T-cell (primary cell): Measurements from ENCODE around the gene COG2. TPM values are rescaled to one million over a fixed set of nuclear protein-coding genes. Genes with fewer than 3 reads are reported as not detected.

Source experiments
- ATAC-seq, 4 experiments: fragments of 200-7000 bp in 3 of 4; fragments of 150-1000 bp in 1 of 4; cut with Tn5 transposase; replicated peaks in 1 of 4; 1 replicate in 3 of 4; 2 replicates in 1 of 4; pipeline ENCODE4 v1.10.0; 2021; ENCODE audit warnings: moderate library complexity in 3 of 4, mild to moderate bottlenecking in 2 of 4, moderate number of reproducible peaks in 1 of 4
- CTCF ChIA-PET, 2 donors: fragments of 300-600 bp; sonication (Branson Sonifier 250); formaldehyde crosslinking; loops; one replicate each; lab custom pipeline; 2022; ENCODE audit warnings: antibody characterized with exemption in 2 of 2; lab: Charles Lee
- POLR2A ChIA-PET, 2 donors: fragments of 300-600 bp; sonication (Branson Sonifier 250); formaldehyde crosslinking; loops; one replicate each; lab custom pipeline; 2022; ENCODE audit warnings: antibody characterized with exemption in 2 of 2; lab: Charles Lee
- DNase-seq, 35 experiments: peaks; one replicate each; pipeline versions ENCODE4 v3.0.0 to v3.0.0-alpha.2; 2013 to 2023
- H3K27ac ChIP-seq: one replicate; pipeline ENCODE4 v1.5.1; 2013; ENCODE audit warnings: low read length
- H3K27me3 ChIP-seq, 2 experiments: replicated peaks in 1 of 2; 1 replicate in 1 of 2; 2 replicates in 1 of 2; pipeline versions ENCODE4 v1.6.1 to v1.7.0; 2013; ENCODE audit warnings: low read length in 1 of 2, mixed read lengths in 1 of 2; ENCODE audit not compliant: control insufficient read depth in 2 of 2, insufficient read depth in 2 of 2; ENCODE audit errors: extremely low read depth in 1 of 2
- H3K36me3 ChIP-seq, 2 donors: 1 replicate in 1 of 2; 2 replicates in 1 of 2; pipeline versions ENCODE4 v1.6.1 to v1.7.0; 2013; ENCODE audit warnings: low read length in 1 of 2; ENCODE audit not compliant: control insufficient read depth in 2 of 2, insufficient read depth in 1 of 2; ENCODE audit errors: extremely low read depth in 1 of 2
- H3K4me1 ChIP-seq, 2 experiments: 1 replicate in 1 of 2; 2 replicates in 1 of 2; pipeline versions ENCODE4 v1.6.1 to v1.7.0; 2013; ENCODE audit warnings: low read length in 2 of 2, mixed read lengths in 1 of 2; ENCODE audit not compliant: insufficient read depth in 2 of 2, control insufficient read depth in 1 of 2; ENCODE audit errors: extremely low read depth in 1 of 2
- H3K4me3 ChIP-seq, 2 donors: 1 replicate in 1 of 2; 2 replicates in 1 of 2; pipeline versions ENCODE4 v1.5.1 to v1.7.0; 2013; ENCODE audit warnings: mild to moderate bottlenecking in 2 of 2, low read length in 1 of 2, moderate library complexity in 1 of 2; ENCODE audit not compliant: control insufficient read depth in 1 of 2; ENCODE audit errors: extremely low read depth in 1 of 2
- H3K9me3 ChIP-seq: 2 replicates; pipeline ENCODE4 v1.7.0; 2013
- H3K27ac Mint-ChIP-seq, 2 donors: one replicate each; pipeline ENCODE4 v1.8.0; 2020 to 2021; ENCODE audit warnings: mild to moderate bottlenecking in 2 of 2, mixed read lengths in 2 of 2
- H3K27me3 Mint-ChIP-seq, 2 donors: one replicate each; pipeline ENCODE4 v1.8.0; 2021 to 2022; ENCODE audit warnings: mixed read lengths in 2 of 2
- H3K36me3 Mint-ChIP-seq: one replicate; pipeline ENCODE4 v1.8.0; 2021; ENCODE audit warnings: mixed read lengths
- H3K4me1 Mint-ChIP-seq, 3 donors: one replicate each; pipeline ENCODE4 v1.8.0; 2020 to 2022; ENCODE audit warnings: mixed read lengths in 3 of 3, mild to moderate bottlenecking in 1 of 3
- H3K4me3 Mint-ChIP-seq, 3 donors: one replicate each; pipeline ENCODE4 v1.8.0; 2020 to 2022; ENCODE audit warnings: mild to moderate bottlenecking in 3 of 3, mixed read lengths in 3 of 3, moderate library complexity in 3 of 3
- H3K9me3 Mint-ChIP-seq, 3 donors: one replicate each; pipeline ENCODE4 v1.8.0; 2020 to 2022; ENCODE audit warnings: mixed read lengths in 3 of 3
- WGBS: methylation state at CpG from one replicate; pipeline ENCODE4 v1.1.5; 2013; ENCODE audit warnings: missing lambda C conversion rate; ENCODE audit not compliant: insufficient coverage; 5-methylcytosine and 5-hydroxymethylcytosine counted together
- total RNA-seq, 35 experiments: library from RNA in 6 of 35; stranded (reverse) in 6 of 35; fragments of 120-200 nt in 1 of 35; gene quantifications; one replicate each; pipeline versions ENCODE4 v1.2.1 to v1.2.4 and lab custom pipeline; 2013 to 2026

Gene COG2
- total RNA-seq, 5 donors from 2014 or later (not counting 1 experiment from before 2014, with no cell fraction given): 30.5 to 38.6 (median 37.1) TPM

- WGBS: 100% methylated on average over 1 of the region's 3 CpGs
- Histone ChIP-seq H3K4me3 (no peak overlapping the region), H3K36me3 (no peaks in the 10 kb centered on the region), H3K27me3 (peaks cover 0 to 11% of the 10 kb centered on the region in 2 experiments), H3K27ac (no peak overlapping the region), H3K9me3 (no peaks in the 10 kb centered on the region), H3K4me1 (no peaks in the 10 kb centered on the region)
- ChIA-PET POLR2A (no interaction called here), CTCF (no interaction called here)
- DNase-seq (no peak), ATAC-seq (no peak)
- Mint-ChIP-seq H3K27ac (no peak overlapping the region), H3K4me3 (no peak overlapping the region), H3K4me1 (peaks cover 0 to 2% (median 0%) of the 10 kb centered on the region in 3 donors), H3K36me3 (no peaks in the 10 kb centered on the region), H3K27me3 (peaks cover 17 to 24% of the 10 kb centered on the region in 2 donors), H3K9me3 (no peaks in the 10 kb centered on the region)
These were observed 69.0 kb downstream of the COG2 start for GRCh38 chr1:230711245-230711644.

DNA sequence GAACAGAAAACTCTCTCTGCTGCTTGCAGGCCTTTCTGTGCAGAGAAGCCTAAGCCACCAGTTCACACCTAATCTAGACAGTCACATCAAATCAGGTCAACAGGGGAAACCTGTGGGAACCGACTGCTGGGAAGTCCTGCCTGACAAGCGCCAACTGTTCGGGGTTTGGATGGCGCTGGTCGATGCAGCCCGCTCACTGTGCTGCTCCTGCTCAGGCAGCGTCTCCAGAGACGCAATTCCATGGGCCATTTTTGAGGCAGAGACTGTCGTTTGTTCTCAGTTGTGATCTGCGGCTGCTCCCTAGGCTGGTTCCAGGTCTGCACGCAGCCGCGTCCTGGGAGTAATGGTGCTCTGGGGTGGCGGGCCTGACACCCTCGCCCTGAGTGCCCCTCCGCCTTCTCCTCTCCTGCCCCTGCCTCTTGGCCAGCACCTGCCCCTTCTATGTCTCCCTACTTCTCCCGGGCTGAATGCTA lies 70.2 kb downstream of the COG2 start:
- Mint-ChIP-seq H3K27me3 (peaks cover 17 to 24% of the 10 kb centered on the region in 2 donors), H3K27ac (no peak overlapping the region)
- no peak overlapping the region for H3K27ac ChIP-seq

GRCh38 chr1:230713138-230713537 lies 70.9 kb downstream of the COG2 start:
- H3K36me3 Mint-ChIP-seq: no peaks in the 10 kb centered on the region
- peaks cover 0 to 11% of the 10 kb centered on the region in 2 experiments for H3K27me3 ChIP-seq
- H3K9me3 Mint-ChIP-seq: peaks cover 0 to 5% (median 4%) of the 10 kb centered on the region in 3 donors
- no peak overlapping the region for H3K4me3 Mint-ChIP-seq
- no peak overlapping the region for H3K27ac ChIP-seq
- H3K27ac Mint-ChIP-seq: no peak overlapping the region
- no peaks in the 10 kb centered on the region for H3K4me1 ChIP-seq
- no peak overlapping the region for H3K4me3 ChIP-seq
- 83% methylated on average over 7 of the region's 7 CpGs for WGBS
- H3K4me1 Mint-ChIP-seq: no peaks in the 10 kb centered on the region
- H3K9me3 ChIP-seq: no peaks in the 10 kb centered on the region
- ChIA-PET CTCF (no interaction called here), POLR2A (no interaction called here)
- peaks cover 15 to 21% of the 10 kb centered on the region in 2 donors for H3K27me3 Mint-ChIP-seq
- ATAC-seq: no peak
- no peak for DNase-seq
- no peaks in the 10 kb centered on the region for H3K36me3 ChIP-seq

More for the DNA sequence above, 70.2 kb downstream of the COG2 start:
- CTCF ChIA-PET: no interaction called here
- POLR2A ChIA-PET: no interaction called here
- Histone ChIP-seq H3K36me3 (no peaks in the 10 kb centered on the region), H3K4me3 (no peak overlapping the region), H3K4me1 (no peaks in the 10 kb centered on the region), H3K9me3 (no peaks in the 10 kb centered on the region), H3K27me3 (peaks cover 0 to 11% of the 10 kb centered on the region in 2 experiments)
- DNase-seq: no peak
- no peak for ATAC-seq
- no peak overlapping the region for H3K4me3 Mint-ChIP-seq
- H3K36me3 Mint-ChIP-seq: no peaks in the 10 kb centered on the region
- 87% methylated on average over 14 of the region's 17 CpGs for WGBS
- peaks cover 0 to 2% (median 0%) of the 10 kb centered on the region in 3 donors for H3K4me1 Mint-ChIP-seq
- peaks cover 0 to 5% (median 4%) of the 10 kb centered on the region in 3 donors for H3K9me3 Mint-ChIP-seq

DNA sequence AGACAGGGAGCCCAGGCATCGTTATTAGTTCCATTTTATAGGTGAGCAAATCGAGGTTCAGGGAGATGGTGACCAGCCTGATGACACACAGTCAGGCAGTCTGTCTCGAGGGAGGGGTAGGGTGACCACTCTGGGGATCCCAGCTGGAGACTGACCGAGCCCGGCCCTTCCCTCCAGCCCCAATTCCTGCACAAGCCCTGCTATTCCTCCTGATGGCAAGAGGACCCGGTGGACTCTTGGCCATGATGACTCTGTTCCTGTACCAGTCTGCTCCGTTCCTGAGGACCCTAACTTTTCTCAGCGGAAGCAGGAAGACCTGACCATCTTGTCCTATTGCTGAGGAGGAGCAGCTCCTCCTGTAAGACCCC lies 71.2 kb downstream of the COG2 start:
- Histone ChIP-seq H3K36me3 (no peaks in the 10 kb centered on the region), H3K27me3 (peaks cover 0 to 11% of the 10 kb centered on the region in 2 experiments), H3K9me3 (no peaks in the 10 kb centered on the region), H3K27ac (no peak overlapping the region), H3K4me1 (no peaks in the 10 kb centered on the region), H3K4me3 (no peak overlapping the region)
- CTCF ChIA-PET: no interaction called here
- H3K4me3 Mint-ChIP-seq: no peak overlapping the region
- H3K9me3 Mint-ChIP-seq: peaks cover 0 to 5% (median 4%) of the 10 kb centered on the region in 3 donors
- H3K36me3 Mint-ChIP-seq: no peaks in the 10 kb centered on the region
- POLR2A ChIA-PET: no interaction called here
- ATAC-seq (no peak), DNase-seq (no peak)
- peaks cover 18 to 19% of the 10 kb centered on the region in 2 donors for H3K27me3 Mint-ChIP-seq
- no peaks in the 10 kb centered on the region for H3K4me1 Mint-ChIP-seq
- 64% methylated on average over 5 of the region's 8 CpGs for WGBS
- H3K27ac Mint-ChIP-seq: no peak overlapping the region

DNA sequence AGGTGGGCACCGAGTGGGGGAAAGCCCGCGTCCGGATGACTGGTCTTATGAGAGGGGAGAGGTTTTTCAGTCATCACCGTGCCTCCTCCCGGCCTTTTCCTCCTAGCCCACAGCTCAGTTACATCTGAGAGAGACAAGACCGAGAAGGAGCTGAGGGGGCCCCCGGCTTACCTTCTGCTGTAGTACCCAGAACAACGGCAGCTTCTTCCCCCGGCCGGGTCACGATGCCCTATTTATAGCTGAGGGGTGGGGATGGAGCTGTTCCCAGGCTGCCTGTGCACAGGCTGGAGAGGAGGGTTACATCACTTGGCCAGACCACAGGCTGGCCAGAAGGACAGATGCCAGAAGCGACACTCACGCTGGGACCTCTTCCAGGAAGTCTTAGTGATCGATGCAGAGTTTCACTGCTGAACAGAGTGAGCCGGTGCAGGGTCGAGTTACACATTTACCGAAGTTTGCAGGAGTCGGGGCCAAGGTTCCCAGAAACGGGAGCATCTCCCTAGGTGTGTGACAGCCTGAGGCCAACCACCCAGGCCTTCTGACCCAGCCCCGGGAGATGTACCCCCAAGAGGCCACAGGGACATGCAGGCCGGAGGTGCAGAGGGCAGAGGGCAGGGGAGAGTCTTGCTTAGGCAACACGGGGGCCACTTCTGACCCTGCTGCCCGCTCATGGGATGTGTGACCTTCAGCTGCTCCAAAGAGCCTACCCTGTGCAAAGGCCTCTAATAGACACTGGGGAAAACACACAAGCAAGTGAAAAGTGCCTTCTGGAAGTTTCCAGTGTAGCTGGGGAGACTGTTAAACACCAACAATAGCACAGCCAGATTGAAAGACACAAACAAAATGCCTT lies 71.9 kb downstream of the COG2 start, which contains the start of gene AGT:
Gene AGT, minus strand, starts transcription at position 208 of the 850 bp plus-strand sequence. CDS start 3,299 bp downstream, outside the sequence.
- H3K27ac ChIP-seq: no peak within 1 kb of the TSS
- H3K4me1 Mint-ChIP-seq: no peaks in the 10 kb centered on the region
- no peak within 1 kb of the TSS for H3K4me3 Mint-ChIP-seq
- no peak within 1 kb of the TSS for H3K27ac Mint-ChIP-seq
- ChIA-PET CTCF (no interaction called here), POLR2A (no interaction called here)
- H3K4me3 ChIP-seq: no peak within 1 kb of the TSS
- H3K9me3 ChIP-seq: no peaks in the 10 kb centered on the region
- no peaks in the 10 kb centered on the region for H3K36me3 ChIP-seq
- peaks cover 0 to 5% (median 4%) of the 10 kb centered on the region in 3 donors for H3K9me3 Mint-ChIP-seq
- no peaks in the 10 kb centered on the region for H3K4me1 ChIP-seq
- no peaks in the 10 kb centered on the region for H3K36me3 Mint-ChIP-seq
- DNase-seq (no peak), ATAC-seq (no peak)
- WGBS: 64% methylated on average over 17 of the region's 24 CpGs
- H3K27me3 ChIP-seq: peaks cover 0 to 9% of the 10 kb centered on the region in 2 experiments
- H3K27me3 Mint-ChIP-seq: peaks cover 14 to 16% of the 10 kb centered on the region in 2 donors

GRCh38 chr1:230715510-230715909 lies 73.2 kb downstream of the COG2 start:
- ATAC-seq (no peak), DNase-seq (no peak)
- H3K27me3 ChIP-seq: peaks cover 0 to 9% of the 10 kb centered on the region in 2 experiments
- H3K4me3 Mint-ChIP-seq: no peak overlapping the region
- H3K9me3 ChIP-seq: no peaks in the 10 kb centered on the region
- no peaks in the 10 kb centered on the region for H3K36me3 ChIP-seq
- 92% methylated on average over 2 of the region's 3 CpGs for WGBS
- H3K27ac ChIP-seq: no peak overlapping the region
- H3K4me1 ChIP-seq: no peaks in the 10 kb centered on the region
- H3K36me3 Mint-ChIP-seq: no peaks in the 10 kb centered on the region
- no peak overlapping the region for H3K27ac Mint-ChIP-seq
- POLR2A ChIA-PET: no interaction called here
- peaks cover 0 to 5% (median 4%) of the 10 kb centered on the region in 3 donors for H3K9me3 Mint-ChIP-seq
- CTCF ChIA-PET: no interaction called here
- peaks cover 14 to 18% of the 10 kb centered on the region in 2 donors for H3K27me3 Mint-ChIP-seq
- no peak overlapping the region for H3K4me3 ChIP-seq
- H3K4me1 Mint-ChIP-seq: no peaks in the 10 kb centered on the region
